HG02870 (cell line): ENCODE results near the gene AGPAT1.

Experiments
- ATAC-seq: cut with Tn5 transposase; IDR thresholded peaks from one replicate; pipeline ENCODE4 v1.9.1; 2021; ENCODE audit warnings: mild to moderate bottlenecking, moderate library complexity; ENCODE audit not compliant: unreplicated experiment

The AGPAT1 gene

DNA sequence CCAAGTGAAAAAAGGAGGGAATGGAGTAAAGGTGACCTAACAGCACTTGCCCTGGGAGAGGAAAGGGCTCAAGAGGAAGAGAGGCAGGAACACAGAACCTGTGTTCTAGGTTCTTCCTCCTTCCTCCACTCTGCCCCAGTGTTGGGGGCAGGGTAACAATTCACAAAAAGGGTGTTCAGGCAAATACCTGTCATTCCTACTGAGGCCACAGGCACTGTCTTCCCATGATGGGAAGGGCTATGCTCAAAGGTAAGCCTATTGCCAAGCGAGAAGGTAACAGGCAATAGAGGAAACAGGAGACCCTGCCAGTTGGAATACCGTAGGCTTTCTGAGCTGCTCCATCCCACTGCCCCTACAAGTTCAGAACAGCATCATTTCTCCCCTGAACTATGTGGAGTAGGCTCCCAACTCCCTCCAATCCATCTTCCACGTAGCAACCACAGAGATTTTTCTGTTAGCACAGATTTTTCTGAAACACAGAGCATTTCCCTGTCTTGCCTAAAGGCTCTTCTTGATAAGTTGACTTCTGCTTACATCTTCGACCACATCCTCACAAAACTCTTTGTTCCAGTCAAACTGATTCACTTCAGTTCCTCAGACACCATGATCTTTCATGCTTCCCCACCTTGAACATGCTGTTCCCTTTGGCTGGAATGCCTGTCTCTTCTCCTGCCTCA lies 2.7 kb downstream of the AGPAT1 start:
- ATAC-seq = no peak

DNA sequence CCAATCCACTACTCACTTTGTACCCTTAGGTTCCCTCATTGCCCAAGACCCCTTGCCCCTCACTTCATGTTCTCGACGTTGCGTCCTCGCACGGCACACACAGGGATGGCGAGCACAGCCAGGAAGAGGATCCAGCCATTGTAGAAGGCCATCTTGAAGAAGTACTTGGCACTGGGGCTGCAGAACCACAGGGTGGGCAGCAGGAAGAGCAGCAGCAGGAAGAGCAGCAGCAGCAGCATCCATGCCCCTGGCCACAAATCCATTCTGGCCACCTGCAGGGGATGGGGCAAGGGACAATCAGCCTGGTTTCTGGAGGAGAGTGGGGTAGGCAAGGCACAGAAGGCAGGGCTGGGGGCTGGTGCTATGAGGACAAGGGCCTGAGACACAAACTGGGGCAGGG lies 4.7 kb downstream of the AGPAT1 start:
- no peak for ATAC-seq

DNA sequence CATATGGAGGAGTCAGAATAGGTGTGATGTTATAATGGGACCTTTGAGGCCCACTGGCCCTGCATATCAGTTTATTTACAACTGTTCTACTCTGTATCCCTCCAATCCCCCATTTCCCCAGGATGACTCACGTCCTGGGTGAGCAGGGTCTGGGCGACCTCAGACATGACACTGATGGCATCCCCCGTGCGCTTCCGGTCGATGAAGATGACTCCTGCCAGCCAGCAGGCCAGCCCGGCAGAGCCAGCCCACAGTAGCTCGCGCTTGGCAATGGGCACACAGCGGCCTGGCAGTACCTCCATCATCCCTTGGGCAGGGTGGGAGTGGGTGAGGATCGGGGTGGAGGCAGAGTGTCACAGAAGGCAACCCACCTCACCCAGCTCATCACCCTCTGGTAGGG lies 5.6 kb downstream of the AGPAT1 start:
- no peak for ATAC-seq

DNA sequence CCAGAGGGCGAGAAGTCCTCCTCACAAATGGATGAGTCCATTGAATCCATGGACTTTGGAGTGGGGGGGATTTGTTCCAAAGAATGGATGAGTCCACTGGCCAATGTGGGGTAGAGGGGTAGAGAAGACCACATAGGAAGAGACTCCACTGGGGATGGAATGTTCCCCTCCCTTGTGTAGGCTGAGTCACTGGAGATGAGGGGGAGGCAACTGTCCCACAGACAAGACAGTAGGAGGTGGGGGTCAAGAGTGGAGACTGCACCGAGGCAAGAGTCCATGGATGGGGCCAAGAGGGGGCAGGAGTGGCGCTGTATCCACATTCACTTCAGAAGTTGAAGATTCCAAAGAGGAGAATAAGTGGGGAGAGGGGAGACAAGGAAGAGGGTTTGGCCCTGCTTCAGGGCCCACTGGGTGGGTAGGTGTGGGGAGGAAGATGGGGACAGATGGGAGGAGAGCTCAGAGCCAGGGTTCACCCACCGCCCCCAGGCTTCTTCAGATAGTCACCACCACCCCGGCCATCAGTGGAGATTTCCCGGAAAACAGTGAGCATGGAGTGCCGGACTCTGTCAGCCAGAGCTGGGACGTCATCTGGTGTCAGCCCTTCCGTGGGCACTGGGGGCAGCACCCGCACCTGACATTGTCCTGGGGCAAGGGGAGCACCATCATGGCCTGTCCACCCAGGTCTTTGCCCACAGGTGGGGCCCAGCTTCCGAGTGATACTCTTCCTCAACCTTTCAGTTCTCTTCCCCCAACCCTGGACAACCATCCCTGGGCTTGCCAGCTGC lies 6.9 kb downstream of the AGPAT1 start:
- no peak for ATAC-seq

DNA sequence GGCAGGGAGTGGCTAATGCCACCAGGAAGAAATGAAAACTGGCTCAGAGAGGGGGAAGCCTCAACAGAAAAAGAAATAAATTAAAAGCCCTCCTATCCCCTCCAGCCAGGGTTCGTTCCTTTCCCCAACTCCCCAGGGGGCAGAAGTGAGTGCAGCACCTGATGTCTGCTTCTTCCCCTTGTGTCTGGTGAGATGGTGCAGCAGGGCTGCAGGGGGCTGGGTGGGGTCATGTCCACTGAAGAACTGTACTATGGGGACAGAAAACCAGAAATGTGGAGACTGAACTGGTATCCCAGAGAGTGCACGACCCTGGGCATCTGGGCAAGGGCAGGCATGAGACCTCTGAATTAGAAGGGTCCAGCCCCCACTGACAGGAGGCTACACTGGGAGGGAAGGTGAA lies 7.5 kb downstream of the AGPAT1 start:
- ATAC-seq = no peak

DNA sequence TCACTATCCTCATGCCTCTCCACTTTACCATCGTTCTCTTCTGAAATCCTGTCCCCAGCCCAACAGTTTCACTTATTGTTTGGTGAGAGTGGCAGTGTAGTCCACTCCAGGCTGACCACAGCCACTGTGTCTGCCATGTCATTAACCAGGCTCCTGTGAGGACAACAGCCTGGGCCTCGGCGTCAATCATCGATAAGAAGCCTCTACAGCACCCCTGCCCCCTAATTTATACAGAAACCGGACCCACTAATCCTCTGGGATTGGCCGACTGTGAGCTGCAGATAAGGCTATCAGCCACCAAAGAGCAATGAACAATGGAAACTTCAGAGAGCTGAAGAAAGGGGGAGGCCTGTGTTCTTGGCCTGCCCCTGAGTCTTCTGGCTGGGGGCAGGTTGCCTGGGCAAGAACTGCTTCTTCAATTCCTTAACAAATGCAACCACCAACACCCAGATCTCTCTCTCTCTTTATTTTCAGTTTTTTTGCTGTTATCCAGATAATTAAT lies 8.1 kb downstream of the AGPAT1 start:
- ATAC-seq = no peak

DNA sequence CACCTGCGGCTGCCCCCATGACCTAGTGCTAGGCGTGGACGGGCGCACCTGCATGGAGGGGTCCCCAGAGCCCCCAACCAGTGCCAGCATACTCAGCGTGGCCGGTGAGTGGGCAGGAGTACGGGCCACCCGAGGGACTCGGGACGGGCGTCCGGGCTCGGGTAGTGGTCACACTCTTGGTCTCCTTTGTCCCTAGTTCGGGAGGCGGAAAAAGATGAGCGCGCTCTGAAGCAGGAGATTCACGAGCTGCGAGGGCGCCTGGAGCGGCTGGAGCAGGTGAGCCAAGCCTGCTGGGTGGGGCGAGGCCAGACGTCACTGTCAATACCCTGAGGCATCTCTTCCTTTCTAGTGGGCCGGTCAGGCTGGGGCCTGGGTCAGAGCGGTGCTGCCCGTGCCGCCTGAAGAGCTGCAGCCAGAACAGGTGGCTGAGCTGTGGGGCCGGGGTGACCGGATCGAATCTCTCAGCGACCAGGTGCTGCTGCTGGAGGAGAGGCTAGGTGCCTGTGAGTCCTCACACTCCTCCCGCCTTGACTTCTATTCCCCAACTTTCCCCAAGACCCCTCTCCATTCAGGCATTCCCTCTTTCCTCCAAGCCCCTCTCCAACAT lies 8.6 kb downstream of the AGPAT1 start:
- ATAC-seq = no peak

DNA sequence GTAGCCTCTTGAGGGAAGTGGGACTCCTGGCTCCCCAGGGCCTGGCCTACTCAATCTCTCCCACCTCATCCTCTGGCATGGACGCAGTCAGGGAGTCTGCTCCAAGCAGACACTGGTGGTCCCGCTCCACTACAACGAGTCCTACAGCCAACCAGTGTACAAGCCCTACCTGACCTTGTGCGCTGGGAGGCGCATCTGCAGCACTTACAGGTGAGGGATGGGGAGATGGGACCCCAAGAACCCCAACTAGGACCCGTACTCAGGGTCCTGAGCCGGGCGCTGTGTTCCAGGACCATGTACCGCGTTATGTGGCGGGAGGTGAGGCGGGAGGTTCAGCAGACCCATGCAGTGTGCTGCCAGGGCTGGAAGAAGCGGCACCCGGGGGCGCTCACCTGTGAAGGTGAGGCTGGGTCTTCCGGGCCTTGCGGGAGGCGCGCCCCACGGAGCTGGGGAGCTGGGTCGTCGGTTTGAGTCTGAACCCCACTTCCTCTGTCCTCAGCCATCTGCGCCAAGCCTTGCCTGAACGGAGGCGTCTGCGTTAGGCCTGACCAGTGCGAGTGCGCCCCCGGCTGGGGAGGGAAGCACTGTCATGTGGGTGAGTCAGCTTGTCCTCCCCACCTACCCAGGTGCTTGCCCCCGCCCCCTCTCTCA lies 9.3 kb downstream of the AGPAT1 start:
- no peak for ATAC-seq

DNA sequence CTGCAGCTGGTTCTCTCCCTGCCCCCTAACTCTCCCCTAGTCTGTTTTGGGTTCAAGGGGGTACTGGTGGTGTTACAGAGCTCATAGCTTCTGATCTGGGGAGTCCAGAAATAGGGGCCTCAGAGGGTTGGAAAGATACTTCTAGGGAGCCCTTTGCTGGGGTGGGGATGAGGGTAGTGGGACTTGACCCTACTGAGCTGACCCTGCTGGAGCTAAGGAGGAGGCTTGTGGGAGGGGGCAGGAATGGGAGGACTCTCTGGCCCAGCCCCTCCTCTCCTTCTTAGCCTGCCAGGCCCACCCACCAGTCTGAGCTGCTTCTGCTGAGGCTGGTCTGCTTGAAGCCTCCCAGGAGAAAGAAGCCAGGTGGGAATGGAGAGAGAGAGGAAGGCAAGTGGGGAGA lies 11.6 kb downstream of the AGPAT1 start, which contains the start of gene EGFL8:
Gene EGFL8, plus strand, starts transcription at position 301 of the 400 bp plus-strand sequence. CDS start 1,571 bp downstream, outside the sequence.
- ATAC-seq = no peak

DNA sequence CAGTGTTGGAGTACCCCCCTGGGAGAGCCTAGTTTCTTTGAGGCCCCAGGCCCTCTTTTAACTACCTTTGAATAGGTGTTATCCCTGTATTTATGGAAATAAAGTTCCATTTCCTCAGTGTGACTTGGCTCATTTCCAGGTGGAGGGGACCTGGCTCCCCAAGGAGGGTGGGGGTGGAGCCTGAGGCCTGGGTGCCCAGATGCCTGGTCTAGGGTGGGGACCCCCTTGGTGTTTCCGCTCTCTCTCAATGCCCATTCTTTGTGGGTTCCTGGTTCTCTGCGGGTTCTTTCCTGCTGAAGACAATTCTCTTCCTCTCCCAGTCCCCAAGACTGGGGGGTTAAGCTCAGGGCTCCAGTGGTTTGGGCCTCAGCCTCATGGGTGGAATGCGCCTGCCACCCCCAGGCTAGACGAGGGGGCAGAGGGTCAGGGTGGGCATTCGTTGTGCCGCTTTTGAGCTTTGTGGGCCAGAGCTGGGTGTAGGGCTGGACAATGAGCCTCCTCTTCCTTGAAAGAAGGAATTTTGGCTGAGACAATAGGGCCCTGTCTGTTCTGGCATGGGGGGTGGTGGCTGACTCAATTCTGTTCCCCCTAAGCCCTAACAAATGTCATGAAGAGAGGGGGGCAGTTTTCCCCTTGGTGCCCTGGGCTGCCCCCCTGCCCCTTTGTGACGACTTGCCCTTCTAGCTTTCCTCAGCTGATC lies 12.2 kb downstream of the AGPAT1 start:
- no peak for ATAC-seq

DNA sequence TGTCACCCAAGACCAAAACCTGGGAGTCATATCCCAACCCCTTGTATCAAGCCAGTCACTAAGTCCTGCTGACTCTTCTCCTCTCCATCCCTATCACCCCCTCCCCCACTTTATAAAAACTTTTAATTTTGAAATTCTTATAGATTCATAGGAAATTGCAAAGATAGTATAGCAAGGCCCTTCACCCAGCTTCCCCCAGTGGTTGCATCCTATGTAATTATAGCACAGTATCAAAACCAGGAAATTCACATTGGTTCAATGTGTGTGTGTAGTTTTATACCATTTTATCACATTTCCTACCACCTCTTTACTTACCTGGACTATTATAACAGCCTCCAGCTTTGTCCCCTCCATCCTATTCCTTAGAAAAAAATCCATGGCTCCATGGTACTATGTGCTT lies 17.8 kb downstream of the AGPAT1 start:
- ATAC-seq = no peak

DNA sequence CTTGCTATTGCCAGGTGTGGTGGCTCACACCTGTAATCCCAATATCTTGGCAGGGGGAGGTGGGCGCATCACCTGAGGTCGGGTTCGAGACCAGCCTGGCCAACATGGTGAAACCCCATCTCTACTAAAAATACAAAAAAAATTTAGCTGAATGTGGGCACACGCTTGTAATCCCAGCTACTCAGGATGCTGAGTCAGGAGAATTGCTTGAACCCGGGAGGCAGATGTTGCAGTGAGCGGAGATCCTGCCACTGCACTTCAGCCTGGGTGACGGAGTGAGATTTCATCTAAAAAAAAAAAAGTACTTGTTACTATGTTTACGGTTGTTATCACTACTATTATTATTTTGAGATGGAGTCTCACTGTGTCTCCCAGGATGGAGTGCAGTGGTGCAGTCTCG lies 19.0 kb downstream of the AGPAT1 start:
- ATAC-seq = no peak

DNA sequence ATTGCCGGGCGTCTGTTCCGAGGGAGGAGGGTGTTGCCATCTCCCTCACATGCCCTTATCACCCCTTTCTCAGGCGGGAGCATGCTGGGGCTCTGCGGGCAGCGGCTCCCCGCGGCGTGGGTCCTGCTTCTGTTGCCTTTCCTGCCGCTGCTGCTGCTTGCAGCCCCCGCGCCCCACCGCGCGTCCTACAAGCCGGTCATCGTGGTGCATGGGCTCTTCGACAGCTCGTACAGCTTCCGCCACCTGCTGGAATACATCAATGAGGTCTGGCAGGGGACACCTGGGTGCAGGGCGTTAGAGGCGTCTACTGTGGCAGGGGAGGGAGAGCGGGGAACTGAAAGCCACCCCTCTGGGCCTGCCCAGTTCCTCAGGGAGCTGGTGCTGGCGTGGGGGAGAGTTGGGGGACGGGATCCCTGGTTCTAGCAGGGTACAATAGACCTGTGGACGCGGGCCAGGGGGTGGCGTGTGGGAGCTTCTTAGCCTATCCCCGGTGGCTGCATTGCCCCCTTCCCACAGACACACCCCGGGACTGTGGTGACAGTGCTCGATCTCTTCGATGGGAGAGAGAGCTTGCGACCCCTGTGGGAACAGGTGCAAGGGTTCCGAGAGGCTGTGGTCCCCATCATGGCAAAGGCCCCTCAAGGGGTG lies 21.2 kb downstream of the AGPAT1 start:
- no peak for ATAC-seq

DNA sequence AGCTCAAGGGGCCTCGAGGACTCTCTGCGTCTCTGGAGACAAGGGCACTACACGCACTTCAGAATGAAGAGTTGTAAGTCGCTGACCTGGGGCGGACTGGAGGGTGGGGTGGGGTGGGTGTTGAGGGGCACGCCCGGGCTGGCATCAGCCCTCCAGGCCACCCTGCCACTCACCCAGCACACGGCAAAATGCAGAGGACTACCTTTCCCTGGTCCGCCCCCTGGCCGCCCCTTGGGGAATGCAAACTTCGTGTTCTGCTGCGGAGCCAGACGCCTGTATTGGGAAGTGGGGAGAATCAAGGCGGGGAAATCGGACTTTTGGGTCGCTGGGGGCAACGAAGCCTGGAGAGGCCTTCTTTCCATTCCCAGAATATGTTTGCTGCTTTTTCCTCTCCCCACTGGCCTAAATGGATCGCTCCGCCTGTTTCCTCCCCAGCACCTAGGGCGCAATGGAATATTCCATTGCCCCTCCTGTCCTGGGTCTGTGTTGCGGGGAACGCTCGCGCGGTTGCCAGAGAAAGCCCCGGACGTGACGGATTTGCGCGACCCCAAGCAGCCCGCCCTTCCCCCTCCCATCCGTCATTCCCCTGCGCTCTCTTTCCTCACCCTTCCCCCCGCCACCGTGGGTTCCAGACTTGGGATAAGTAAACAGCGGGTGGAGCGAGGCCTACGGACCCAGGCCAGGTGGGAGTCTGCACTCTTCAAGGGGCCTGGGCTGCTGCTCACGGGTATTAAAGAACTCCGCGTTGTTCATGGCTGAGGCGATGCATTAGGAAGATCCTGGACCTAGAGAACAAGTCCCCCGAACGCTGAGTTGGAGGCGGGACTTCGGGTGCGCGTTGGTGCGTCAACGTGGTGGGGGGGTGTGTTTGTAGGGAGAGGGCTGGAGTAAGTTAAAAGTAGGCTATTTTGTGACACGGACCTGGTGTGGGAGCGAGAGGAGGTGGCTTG lies 22.0 kb downstream of the AGPAT1 start, which contains the start of gene PPT2:
Gene PPT2, plus strand, starts transcription at position 578 of the 950 bp plus-strand sequence. CDS start 454 bp downstream, outside the sequence.
- ATAC-seq = no peak

DNA sequence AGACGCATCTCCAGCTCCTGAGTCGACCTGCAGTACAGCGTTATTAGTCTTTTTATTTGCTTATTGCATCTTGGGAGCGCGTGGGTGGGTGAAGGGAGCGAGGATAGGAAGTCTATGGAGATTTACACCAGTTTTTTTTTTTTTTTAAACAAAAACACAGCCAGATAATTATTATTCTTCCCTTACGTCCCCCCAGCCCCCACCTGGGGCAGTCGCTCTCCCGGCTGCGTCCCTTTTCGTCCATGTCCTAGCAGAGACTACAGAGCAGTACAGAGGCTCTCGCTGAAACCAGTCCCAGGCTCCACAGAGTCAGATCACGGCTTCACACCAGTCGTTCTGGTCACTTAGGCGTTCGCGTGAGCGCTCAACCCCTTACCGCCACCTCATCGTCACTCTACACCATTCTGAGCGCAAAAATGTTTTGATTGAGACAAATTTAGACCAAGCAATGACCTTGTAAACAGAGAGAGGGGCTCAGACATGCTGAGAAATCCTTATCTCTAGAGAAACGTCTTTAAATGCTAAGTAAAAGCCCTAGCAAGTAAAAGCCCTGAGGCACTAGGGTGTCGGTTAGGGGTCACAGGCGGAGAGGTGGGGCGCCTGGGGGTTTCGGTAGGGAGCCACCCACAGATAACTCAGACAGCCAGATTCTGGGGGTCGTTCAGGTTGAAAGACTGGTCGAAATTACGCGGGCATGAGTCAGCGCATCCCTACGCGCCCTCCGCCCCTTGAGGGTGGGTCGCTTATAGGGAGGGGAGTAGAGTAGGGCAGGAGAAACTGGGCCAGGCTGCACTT lies 22.9 kb downstream of the AGPAT1 start:
- ATAC-seq = no peak

DNA sequence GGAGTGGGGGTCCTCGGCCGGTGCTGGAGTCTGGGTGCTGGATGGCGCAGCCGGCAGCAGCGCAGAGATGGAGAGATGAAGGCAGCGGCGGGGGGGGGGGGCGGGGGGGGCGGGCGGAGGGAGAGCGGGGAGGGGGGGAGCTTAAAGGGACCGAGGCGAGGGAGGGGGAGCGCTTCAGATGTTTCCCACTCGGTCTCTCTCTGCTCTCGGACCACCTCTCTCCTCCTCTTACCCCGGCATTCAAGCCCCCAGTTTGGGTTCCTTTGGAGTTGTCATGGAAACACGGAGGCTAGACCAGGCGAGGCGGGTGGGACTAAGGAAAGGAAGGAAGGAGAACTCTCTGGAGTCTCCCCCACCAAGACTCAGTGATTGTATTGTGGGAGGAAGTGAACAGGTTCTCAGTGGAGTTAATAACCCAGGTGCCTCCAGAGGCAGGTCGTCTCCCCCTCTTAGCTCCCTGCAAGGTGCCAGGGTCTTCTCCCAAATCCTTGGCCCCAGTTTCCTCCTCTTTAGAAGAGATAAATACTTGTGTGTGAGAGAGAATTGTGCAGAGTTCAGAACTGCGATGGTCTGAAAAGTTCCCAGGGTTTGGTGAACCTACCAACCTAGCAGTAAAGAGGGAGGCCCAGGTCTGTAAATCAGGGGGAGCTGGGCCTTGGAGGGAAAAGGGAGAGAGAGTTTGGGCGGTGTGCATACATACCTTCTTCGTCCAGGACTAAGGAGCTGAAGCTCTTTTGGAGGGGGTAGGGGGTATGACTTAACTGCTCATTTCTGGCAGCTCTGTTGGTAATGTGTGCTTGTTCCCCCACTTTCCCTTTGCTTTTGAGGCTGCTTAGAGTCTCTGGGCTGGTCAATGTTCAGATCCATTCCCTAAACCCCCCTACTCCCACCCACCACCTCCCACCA lies 23.8 kb downstream of the AGPAT1 start, which contains the start of gene PRRT1:
Gene PRRT1, minus strand, starts transcription at position 77 of the 906 bp plus-strand sequence. CDS start 112 bp downstream, outside the sequence.
- ATAC-seq = no peak
